Measurements from ENCODE around the gene LRBA.

LRBA gene

GRCh38 chr4:150342945-150343344 lies 672.1 kb downstream of the LRBA start:
- Histone ChIP-seq H2BK12ac (ENCODE audit: low read length in 2 of 2) (no peak overlapping the region), H3K9ac (ENCODE audit: low read length) (no peak overlapping the region), H3K36me3 (ENCODE audit: control insufficient read depth in 1 of 2, insufficient read depth in 2 of 2, low read depth in 1 of 2, low read length in 2 of 2) (no peaks in the 10 kb centered on the region), H4K91ac (ENCODE audit: low read length) (no peak overlapping the region), H3K9me3 (ENCODE audit: control insufficient read depth, low read length) (no peaks in the 10 kb centered on the region), H2BK120ac (ENCODE audit: low read depth, low read length) (no peak overlapping the region), H3K23ac (ENCODE audit: low read length in 2 of 2) (no peak overlapping the region), H3K18ac (ENCODE audit: low read depth in 1 of 2, low read length in 2 of 2) (no peak overlapping the region), H3K27me3 (ENCODE audit: control insufficient read depth in 1 of 2, insufficient read depth in 1 of 2, low read length in 2 of 2) (no peaks in the 10 kb centered on the region), H3K4me3 (ENCODE audit: insufficient read depth in 1 of 2, low read depth in 1 of 2, low read length in 2 of 2) (no peak overlapping the region), H3K79me1 (replicated peaks; ENCODE audit: low read length, poor library complexity, severe bottlenecking) (no peaks in the 10 kb centered on the region), H2BK15ac (ENCODE audit: low read depth, poor library complexity, severe bottlenecking) (no peak overlapping the region), H3K4me1 (ENCODE audit: control insufficient read depth, insufficient read depth, low read depth, low read length) (peaks cover 4% of the 10 kb centered on the region), H3K4ac (ENCODE audit: low read depth in 1 of 2, low read length in 2 of 2) (no peak overlapping the region), H3K27ac (ENCODE audit: low read length, poor library complexity, severe bottlenecking) (no peak overlapping the region), H2BK5ac (ENCODE audit: low read depth, low read length, poor library complexity, severe bottlenecking) (no peak overlapping the region), H4K8ac (ENCODE audit: low read length) (peak overlapping the region; percentile 89), H2AFZ (ENCODE audit: low read depth, low read length) (no peak overlapping the region), H3K14ac (ENCODE audit: low read length in 2 of 2) (no peak overlapping the region), H3K4me2 (ENCODE audit: low read length, poor library complexity, severe bottlenecking) (no peak overlapping the region), H2AK5ac (ENCODE audit: low read length, severe bottlenecking) (peak overlapping the region; percentile 31)
- 65% methylated on average over 1 of the region's 2 CpGs for WGBS
- DNase-seq: peak; percentile 18

GRCh38 chr4:150337734-150338133 lies 677.4 kb downstream of the LRBA start:
- Histone ChIP-seq H3K4ac (ENCODE audit: low read depth in 1 of 2, low read length in 2 of 2) (no peak overlapping the region), H3K18ac (ENCODE audit: low read depth in 1 of 2, low read length in 2 of 2) (no peak overlapping the region), H2BK15ac (ENCODE audit: low read depth, poor library complexity, severe bottlenecking) (no peak overlapping the region), H4K8ac (ENCODE audit: low read length) (no peak overlapping the region), H3K79me1 (replicated peaks; ENCODE audit: low read length, poor library complexity, severe bottlenecking) (no peaks in the 10 kb centered on the region), H2AK5ac (ENCODE audit: low read length, severe bottlenecking) (no peak overlapping the region), H2AFZ (ENCODE audit: low read depth, low read length) (no peak overlapping the region), H2BK5ac (ENCODE audit: low read depth, low read length, poor library complexity, severe bottlenecking) (no peak overlapping the region), H3K27ac (ENCODE audit: low read length, poor library complexity, severe bottlenecking) (no peak overlapping the region), H3K14ac (ENCODE audit: low read length in 2 of 2) (no peak overlapping the region), H3K4me1 (ENCODE audit: control insufficient read depth, insufficient read depth, low read depth, low read length) (no peaks in the 10 kb centered on the region), H4K91ac (ENCODE audit: low read length) (no peak overlapping the region), H3K4me2 (ENCODE audit: low read length, poor library complexity, severe bottlenecking) (no peak overlapping the region), H3K36me3 (ENCODE audit: control insufficient read depth in 1 of 2, insufficient read depth in 2 of 2, low read depth in 1 of 2, low read length in 2 of 2) (no peaks in the 10 kb centered on the region), H3K23ac (ENCODE audit: low read length in 2 of 2) (no peak overlapping the region), H2BK12ac (ENCODE audit: low read length in 2 of 2) (no peak overlapping the region), H2BK120ac (ENCODE audit: low read depth, low read length) (no peak overlapping the region), H3K9ac (ENCODE audit: low read length) (no peak overlapping the region), H3K9me3 (ENCODE audit: control insufficient read depth, low read length) (no peaks in the 10 kb centered on the region), H3K27me3 (ENCODE audit: control insufficient read depth in 1 of 2, insufficient read depth in 1 of 2, low read length in 2 of 2) (no peaks in the 10 kb centered on the region), H3K4me3 (ENCODE audit: insufficient read depth in 1 of 2, low read depth in 1 of 2, low read length in 2 of 2) (no peak overlapping the region)
- DNase-seq: peak; percentile 90
- WGBS: 0% methylated on average over 1 of the region's 3 CpGs

GRCh38 chr4:150336676-150337412 lies 678.2 kb downstream of the LRBA start:
- no peak overlapping the region for H2BK12ac ChIP-seq (ENCODE audit: low read length in 2 of 2)
- H3K36me3 ChIP-seq (ENCODE audit: control insufficient read depth in 1 of 2, insufficient read depth in 2 of 2, low read depth in 1 of 2, low read length in 2 of 2): no peaks in the 10 kb centered on the region
- no peak overlapping the region for H3K14ac ChIP-seq (ENCODE audit: low read length in 2 of 2)
- peak overlapping the region; percentile 4 for H3K27ac ChIP-seq (ENCODE audit: low read length, poor library complexity, severe bottlenecking)
- no peaks in the 10 kb centered on the region for H3K79me1 ChIP-seq (replicated peaks; ENCODE audit: low read length, poor library complexity, severe bottlenecking)
- H3K4ac ChIP-seq (ENCODE audit: low read depth in 1 of 2, low read length in 2 of 2): no peak overlapping the region
- DNase-seq: peak; percentile 34
- no peak overlapping the region for H4K91ac ChIP-seq (ENCODE audit: low read length)
- peak overlapping the region; percentile 75 for H4K8ac ChIP-seq (ENCODE audit: low read length)
- no peak overlapping the region for H2AFZ ChIP-seq (ENCODE audit: low read depth, low read length)
- no peak overlapping the region for H3K9ac ChIP-seq (ENCODE audit: low read length)
- no peaks in the 10 kb centered on the region for H3K4me1 ChIP-seq (ENCODE audit: control insufficient read depth, insufficient read depth, low read depth, low read length)
- H2BK5ac ChIP-seq (ENCODE audit: low read depth, low read length, poor library complexity, severe bottlenecking): no peak overlapping the region
- H3K27me3 ChIP-seq (ENCODE audit: control insufficient read depth in 1 of 2, insufficient read depth in 1 of 2, low read length in 2 of 2): no peaks in the 10 kb centered on the region
- no peaks in the 10 kb centered on the region for H3K9me3 ChIP-seq (ENCODE audit: control insufficient read depth, low read length)
- H3K4me2 ChIP-seq (ENCODE audit: low read length, poor library complexity, severe bottlenecking): no peak overlapping the region
- no peak overlapping the region for H3K4me3 ChIP-seq (ENCODE audit: insufficient read depth in 1 of 2, low read depth in 1 of 2, low read length in 2 of 2)
- no peak overlapping the region for H3K18ac ChIP-seq (ENCODE audit: low read depth in 1 of 2, low read length in 2 of 2)
- 29% methylated on average over 2 of the region's 5 CpGs for WGBS
- H3K23ac ChIP-seq (ENCODE audit: low read length in 2 of 2): no peak overlapping the region
- no peak overlapping the region for H2BK15ac ChIP-seq (ENCODE audit: low read depth, poor library complexity, severe bottlenecking)
- H2BK120ac ChIP-seq (ENCODE audit: low read depth, low read length): peak overlapping the region; percentile 19
- H2AK5ac ChIP-seq (ENCODE audit: low read length, severe bottlenecking): no peak overlapping the region

- Histone ChIP-seq H2BK15ac (ENCODE audit: low read depth, poor library complexity, severe bottlenecking) (no peak overlapping the region), H3K27ac (ENCODE audit: low read length, poor library complexity, severe bottlenecking) (no peak overlapping the region), H3K4me2 (ENCODE audit: low read length, poor library complexity, severe bottlenecking) (no peak overlapping the region), H3K9me3 (ENCODE audit: control insufficient read depth, low read length) (no peaks in the 10 kb centered on the region), H2BK5ac (ENCODE audit: low read depth, low read length, poor library complexity, severe bottlenecking) (no peak overlapping the region), H3K36me3 (ENCODE audit: control insufficient read depth in 1 of 2, insufficient read depth in 2 of 2, low read depth in 1 of 2, low read length in 2 of 2) (peaks cover 0 to 2% of the 10 kb centered on the region in 2 experiments), H3K4me3 (ENCODE audit: insufficient read depth in 1 of 2, low read depth in 1 of 2, low read length in 2 of 2) (no peak overlapping the region), H2BK120ac (ENCODE audit: low read depth, low read length) (no peak overlapping the region), H3K23ac (ENCODE audit: low read length in 2 of 2) (no peak overlapping the region), H3K18ac (ENCODE audit: low read depth in 1 of 2, low read length in 2 of 2) (no peak overlapping the region), H3K79me1 (replicated peaks; ENCODE audit: low read length, poor library complexity, severe bottlenecking) (no peaks in the 10 kb centered on the region), H3K4ac (ENCODE audit: low read depth in 1 of 2, low read length in 2 of 2) (no peak overlapping the region), H3K14ac (ENCODE audit: low read length in 2 of 2) (no peak overlapping the region), H2AFZ (ENCODE audit: low read depth, low read length) (no peak overlapping the region), H4K91ac (ENCODE audit: low read length) (no peak overlapping the region), H4K8ac (ENCODE audit: low read length) (no peak overlapping the region), H3K4me1 (ENCODE audit: control insufficient read depth, insufficient read depth, low read depth, low read length) (no peaks in the 10 kb centered on the region), H2BK12ac (ENCODE audit: low read length in 2 of 2) (no peak overlapping the region), H2AK5ac (ENCODE audit: low read length, severe bottlenecking) (no peak overlapping the region), H3K27me3 (ENCODE audit: control insufficient read depth in 1 of 2, insufficient read depth in 1 of 2, low read length in 2 of 2) (no peaks in the 10 kb centered on the region), H3K9ac (ENCODE audit: low read length) (no peak overlapping the region)
- no peak for DNase-seq
Measured at GRCh38 chr4:150332961-150333360, 682.1 kb downstream of the LRBA start.
